Activated CD4-positive, alpha-beta T cell treated with anti-CD3 and anti-CD28 coated beads, Interleukin-2, amount 50 U/mL, for 16 hours (primary cell): ENCODE data around the gene OR2S2.
"Not testable (repeated sequence)": the region's sequence is repeated elsewhere in the genome, so short reads cannot be mapped to it uniquely, and the experiment has no call there.

Experiments used
- DNase-seq: peaks from one replicate; pipeline ENCODE4 v3.0.0-alpha.2; 2020

The OR2S2 gene

GRCh38 chr9:35930989-35931388 is 27.0 kb downstream of the OR2S2 start:
- DNase-seq, result no peak

DNA sequence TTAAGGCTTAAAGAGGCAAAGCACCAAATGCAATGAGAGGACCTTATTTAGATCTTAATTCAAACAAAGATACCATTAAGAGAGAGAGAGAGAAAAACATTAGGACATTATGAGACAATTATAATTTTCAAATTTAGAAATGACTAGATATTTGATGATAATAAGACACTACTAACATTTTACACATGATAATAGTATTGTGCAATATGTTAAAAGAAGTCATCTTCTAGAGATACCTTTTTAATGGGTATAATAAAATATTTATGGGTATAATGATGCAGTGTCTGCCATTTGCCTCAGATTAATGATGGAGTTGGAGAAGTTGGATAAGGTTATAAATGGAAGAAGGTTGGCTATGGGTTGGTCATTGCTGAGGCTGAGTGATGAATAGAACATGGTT is 27.4 kb downstream of the OR2S2 start:
- no peak for DNase-seq

DNA sequence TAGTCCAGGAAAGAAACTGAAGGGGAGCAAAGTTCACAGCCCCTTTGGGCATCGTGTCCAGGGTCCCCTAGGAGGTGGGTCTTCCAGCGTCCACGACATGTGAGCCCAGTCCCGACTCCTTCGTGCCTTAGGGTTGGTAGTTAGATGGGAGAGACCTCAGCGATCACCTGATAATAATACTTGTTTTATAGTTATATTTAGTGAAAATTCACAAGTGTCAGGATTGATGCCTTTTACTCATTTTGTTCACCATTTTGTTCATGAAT is 28.6 kb downstream of the OR2S2 start:
- no peak for DNase-seq

DNA sequence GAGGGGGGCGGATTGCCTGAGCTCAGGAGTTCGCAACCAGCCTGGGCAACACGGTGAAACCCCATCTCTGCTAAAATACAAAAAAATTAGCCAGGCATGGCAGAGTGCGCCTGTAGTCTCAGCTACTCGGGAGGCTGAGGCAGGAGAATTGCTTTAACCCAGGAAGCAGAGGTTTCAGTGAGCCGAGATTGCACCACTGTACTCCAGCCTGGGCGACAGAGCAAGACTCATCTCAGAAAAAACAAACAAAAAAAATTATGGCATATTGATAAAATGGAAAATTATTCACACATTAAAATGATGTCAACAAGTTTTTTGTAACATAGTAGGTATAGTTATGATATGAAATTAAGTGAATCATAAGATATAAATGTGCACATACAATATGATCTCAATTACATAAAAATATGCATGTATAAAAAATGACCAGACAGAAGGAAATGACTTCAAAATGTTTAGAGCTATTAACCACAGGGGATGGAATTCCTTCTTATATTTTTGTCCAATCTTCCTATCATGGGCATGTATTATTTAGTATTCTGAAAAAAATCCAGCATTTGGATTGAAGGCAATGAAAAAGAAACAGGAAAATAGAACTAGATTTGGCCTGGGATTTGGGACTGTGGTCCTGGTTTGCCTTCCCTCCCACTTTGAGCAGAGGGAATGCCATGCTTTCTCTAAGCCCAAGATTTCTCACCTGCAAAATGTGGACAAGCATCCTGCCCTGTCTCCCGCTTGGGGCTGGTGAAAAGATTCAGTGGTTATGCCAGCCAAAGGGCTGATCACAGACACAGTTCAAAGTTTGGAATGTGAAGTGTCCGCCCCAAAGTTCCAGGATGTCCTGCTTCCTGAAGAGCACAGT is 29.1 kb downstream of the OR2S2 start:
- DNase-seq, result no peak

GRCh38 chr9:35923927-35924763 is 33.8 kb downstream of the OR2S2 start:
- DNase-seq, result no peak

DNA sequence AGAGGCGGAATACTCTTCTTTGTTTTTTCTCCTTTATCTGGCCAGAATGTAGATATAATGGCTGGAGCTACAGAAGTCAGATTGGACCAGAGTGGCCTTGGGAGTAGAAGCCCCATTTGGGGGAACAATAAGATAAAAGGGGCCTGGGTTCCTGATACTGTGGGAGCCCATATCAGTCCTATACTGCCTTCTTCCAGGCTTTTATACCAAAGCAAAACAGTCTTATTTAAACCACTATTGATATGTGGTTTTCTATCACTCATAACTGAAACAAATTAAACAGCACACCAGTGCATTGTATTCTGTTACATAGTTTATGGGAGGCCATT is 34.4 kb downstream of the OR2S2 start:
- no peak for DNase-seq

- no peak for DNase-seq
These were observed 37.8 kb downstream of the OR2S2 start for GRCh38 chr9:35920051-35920620.

- DNase-seq, result no peak
These were observed 38.5 kb downstream of the OR2S2 start for GRCh38 chr9:35919212-35920008.

DNA sequence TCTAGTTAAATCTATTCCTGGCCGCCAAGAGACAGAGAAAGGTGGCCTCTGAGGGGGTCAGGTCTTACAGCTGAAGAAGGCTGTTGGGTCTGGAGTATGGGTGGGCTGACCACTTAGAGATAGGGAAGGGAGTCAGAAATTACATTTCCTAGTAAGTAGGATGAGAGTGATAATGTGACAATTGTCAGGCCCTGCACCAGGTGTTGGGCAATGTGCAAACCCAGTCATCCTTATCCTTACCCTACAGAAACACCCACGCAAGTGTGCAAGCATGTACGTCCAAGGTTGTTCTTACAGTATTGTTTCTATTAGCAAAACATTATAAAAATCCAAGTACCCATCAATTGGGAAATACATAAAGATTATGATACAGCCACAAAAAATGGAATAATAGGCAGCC is 39.2 kb downstream of the OR2S2 start:
- DNase-seq, result no peak

- no peak for DNase-seq
These were observed 40.7 kb downstream of the OR2S2 start for GRCh38 chr9:35917261-35917660.

DNA sequence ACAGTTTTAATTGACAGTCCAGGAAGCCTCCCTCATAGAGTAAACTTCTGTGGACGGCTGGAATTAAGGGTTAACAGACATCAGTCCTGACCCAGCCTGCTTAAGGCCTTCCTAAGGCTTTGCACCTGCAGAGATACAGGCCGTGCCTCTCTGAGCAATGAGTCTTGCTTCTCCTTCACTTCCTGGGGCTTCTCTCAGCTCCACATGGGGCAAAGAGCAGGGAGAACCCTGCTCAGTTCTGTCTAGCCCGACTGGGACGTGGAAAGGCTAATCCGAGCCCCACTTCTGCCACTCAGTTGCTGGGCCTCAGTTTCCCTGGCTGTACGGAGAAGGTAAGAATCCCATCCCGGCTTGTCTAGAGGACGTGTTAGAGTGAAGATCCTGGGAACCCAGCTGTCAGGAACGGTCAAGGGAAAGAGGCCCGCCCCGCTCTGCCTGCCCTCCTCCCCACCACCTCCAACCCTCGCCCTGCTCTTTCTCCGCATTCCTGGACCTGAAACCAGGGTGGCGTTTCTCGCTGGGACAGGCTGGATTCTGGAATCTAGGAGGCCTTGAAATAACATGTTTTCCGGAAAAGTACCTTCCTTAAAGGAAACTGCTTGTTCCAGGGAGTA is 42.2 kb downstream of the OR2S2 start:
- DNase-seq, result no peak

DNA sequence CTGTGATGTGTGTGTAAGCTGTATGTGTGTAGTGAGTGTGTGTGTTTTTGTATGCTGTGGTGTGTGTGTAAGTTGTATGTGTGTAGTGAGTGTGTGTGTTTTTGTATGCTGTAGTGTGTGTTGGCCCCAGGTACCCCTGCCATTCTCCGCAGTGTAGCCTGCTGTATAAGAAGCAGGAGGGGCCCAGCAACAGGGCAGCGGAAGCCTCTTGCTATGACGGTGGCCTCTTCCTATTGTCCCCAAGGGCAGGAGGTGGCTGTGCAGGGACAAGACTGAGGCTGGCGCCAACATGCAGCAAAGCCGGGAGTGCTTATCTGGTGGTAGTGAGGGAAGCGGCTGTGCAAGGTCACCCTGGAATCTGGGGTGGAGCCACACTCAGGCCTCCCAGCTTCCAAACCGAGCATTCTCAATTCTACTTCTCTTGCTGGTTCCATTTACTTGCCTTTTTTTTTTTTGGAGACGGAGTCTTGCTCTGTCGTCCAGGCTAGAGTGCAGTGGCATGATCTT is 43.6 kb downstream of the OR2S2 start:
- no peak for DNase-seq

DNA sequence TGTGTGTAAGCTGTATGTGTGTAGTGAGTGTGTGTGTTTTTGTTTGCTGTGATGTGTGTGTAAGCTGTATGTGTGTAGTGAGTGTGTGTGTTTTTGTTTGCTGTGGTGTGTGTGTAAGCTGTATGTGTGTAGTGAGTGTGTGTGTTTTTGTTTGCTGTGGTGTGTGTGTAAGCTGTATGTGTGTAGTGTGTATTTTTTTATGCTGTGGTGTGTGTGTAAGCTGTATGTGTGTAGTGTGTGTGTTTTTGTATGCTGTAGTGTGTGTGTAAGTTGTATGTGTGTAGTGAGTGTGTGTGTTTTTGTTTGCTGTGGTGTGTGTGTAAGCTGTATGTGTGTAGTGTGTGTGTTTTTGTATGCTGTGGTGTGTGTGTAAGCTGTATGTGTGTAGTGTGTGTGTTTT is 44.5 kb downstream of the OR2S2 start:
- DNase-seq, result not testable (repeated sequence)

DNA sequence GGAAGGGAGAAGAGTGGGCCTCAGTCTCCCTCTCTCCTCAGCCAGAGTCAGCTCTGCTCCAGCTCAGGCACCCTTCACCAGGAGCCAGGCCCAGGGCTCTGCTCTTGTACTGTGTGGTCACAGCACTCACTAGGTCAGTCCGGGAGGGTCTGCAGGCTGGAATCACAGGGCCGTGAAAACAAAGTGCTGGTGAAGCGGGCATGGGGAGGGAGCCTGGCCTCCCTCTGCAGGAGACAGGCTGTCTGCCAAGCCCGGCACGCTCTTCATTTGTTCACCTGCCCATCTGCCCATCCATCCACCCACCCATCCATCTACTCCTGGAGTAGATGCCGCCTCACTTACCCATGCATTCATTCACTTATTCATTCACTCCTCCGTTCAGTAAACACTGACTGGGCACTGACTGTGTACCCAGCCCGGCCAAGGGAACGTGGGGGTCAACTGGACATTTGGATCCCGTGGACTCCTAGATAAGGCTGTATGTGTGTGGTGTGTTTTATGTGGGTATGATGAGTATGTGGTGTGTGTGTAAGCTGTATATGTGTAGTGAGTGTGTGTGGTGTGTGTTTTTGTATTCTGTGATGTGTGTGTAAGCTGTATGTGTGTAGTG is 45.1 kb downstream of the OR2S2 start:
- no peak for DNase-seq

- no peak for DNase-seq
These were observed 46.3 kb downstream of the OR2S2 start for GRCh38 chr9:35911690-35912089.

DNA sequence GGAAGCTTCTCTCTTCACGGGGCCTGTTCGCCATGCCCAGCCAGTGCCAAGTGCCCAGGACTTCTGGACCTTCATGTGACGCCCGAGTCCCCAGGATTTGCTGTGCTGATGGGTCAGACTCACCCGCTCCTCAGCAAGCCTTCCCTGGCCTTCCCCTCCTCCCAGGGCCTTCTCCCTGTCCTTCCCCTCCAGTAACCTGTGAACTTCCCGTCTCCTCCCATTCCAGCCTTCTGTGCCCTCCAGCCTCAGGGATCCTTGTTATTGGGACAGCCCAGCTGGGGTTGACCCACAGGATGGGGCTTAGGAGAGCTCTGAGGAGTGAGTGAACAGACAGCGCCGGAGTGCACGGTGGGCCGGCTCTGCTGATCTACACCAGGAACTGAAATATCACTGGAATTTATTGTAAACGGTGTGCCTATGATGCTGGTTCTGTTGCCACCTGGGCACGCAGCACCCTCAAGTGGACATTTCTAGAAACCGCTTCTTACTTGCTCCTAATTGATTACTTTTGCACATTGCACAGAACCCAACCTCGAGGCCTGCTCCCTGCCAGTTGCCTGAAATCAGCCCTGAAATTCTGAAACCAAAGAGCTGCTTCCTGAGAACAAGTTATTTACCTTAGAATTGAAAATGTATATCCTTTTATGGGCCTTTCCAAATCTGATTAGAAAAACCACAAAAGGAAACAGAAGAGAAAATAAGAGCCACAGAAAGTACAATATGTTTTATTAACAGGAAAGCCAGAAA is 47.2 kb downstream of the OR2S2 start:
- peak; percentile 65 for DNase-seq

DNA sequence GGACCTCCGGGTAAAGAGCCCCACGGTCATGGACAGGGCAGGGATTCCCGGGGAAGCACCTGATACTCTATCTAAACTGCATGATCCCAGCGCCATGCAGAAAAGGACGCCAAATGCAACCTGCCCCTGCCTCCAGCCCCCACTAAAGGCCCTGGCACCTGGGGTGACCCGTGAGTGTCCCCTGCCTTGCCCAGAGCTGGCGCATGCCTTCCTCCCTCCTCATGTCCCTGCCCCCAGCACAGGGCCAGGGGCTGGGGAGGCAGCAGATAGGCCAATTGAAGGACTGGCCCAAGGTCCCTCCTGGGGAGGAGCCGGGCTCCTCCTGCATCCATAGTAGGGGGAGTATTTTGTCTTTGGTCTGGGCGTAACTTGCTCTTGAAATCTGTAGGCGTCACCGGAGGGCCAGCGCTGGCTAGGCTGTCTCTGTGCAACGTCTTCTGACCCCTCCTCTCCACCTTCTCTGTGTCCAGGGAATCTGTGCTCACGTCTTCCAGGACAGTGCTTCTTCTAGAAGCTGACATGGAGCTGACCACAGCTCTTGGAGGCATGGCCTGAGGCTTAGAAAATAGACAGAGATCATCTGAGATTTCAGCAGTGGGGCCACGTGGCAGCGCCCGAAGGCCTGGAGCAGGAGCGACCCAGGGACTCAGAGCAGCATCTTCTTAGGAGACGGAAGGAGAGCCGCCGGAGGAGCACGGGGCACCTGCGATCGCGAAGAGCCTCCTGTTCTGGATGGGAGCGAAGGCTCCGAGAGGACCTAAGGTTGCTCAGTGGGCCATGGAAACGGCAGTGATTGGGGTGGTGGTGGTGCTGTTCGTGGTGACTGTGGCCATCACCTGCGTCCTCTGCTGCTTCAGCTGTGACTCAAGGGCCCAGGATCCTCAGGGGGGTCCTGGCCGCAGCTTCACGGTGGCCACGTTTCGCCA is 48.0 kb downstream of the OR2S2 start:
- no peak for DNase-seq

DNA sequence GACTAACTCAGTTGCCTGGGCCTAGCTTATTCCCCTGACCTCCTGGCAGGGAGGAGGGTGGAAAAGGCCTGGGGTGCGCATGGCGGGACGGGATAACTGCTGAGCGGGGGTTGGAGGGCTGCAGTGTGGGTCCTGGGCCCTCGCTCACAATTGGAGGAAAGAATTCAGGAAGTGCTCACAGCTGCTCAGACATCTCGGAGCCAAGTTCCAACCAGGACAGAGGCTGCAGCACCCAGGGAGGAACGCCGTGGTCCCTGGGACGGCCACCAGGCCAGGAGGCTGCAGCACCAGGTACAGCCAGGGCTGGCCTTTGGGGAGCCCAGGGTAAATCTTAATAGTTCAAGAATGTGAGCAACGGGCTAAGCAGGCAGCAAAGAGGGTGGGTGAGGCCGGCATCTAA is 48.7 kb downstream of the OR2S2 start, which contains the start of gene SPAAR:
SPAAR (plus strand) TSS at position 217 of the 400 bp plus-strand sequence. CDS start 974 bp downstream, outside the sequence.
- no peak for DNase-seq

GRCh38 chr9:35908504-35909125 is 49.3 kb downstream of the OR2S2 start:
- DNase-seq, result no peak
